H9 (cell line): ENCODE measurements around the gene VPS41. TPM values are rescaled to one million over a fixed set of nuclear protein-coding genes. Genes with fewer than 3 reads are reported as not detected.

ENCODE experiments used
- DNase-seq: peaks from one replicate; pipeline ENCODE4 v3.0.0-alpha.2; 2017
- H2AFZ ChIP-seq: one replicate; pipeline ENCODE4 v1.6.1; 2013; ENCODE audit warnings: mild to moderate bottlenecking, low read length, control low read depth, moderate library complexity
- H2AK5ac ChIP-seq: 2 replicates; pipeline ENCODE4 v1.6.1; 2013; ENCODE audit warnings: low read length, control low read depth, mixed read lengths; ENCODE audit not compliant: insufficient read length
- H2BK120ac ChIP-seq: one replicate; pipeline ENCODE4 v1.6.1; 2013; ENCODE audit warnings: low read depth, mild to moderate bottlenecking, low read length, control low read depth, inconsistent platforms; ENCODE audit not compliant: poor library complexity, severe bottlenecking
- H2BK12ac ChIP-seq: 2 replicates; pipeline ENCODE4 v1.6.1; 2013; ENCODE audit warnings: low read length, control low read depth, mixed read lengths, low read depth; ENCODE audit not compliant: insufficient read length
- H2BK15ac ChIP-seq: 2 replicates; pipeline ENCODE4 v1.6.1; 2013; ENCODE audit warnings: low read depth, low read length, control low read depth
- H2BK20ac ChIP-seq: one replicate; pipeline ENCODE4 v1.6.1; 2013; ENCODE audit warnings: low read depth, mild to moderate bottlenecking, low read length, control low read depth, inconsistent platforms; ENCODE audit not compliant: poor library complexity, severe bottlenecking
- H2BK5ac ChIP-seq: 2 replicates; pipeline ENCODE4 v1.6.1; 2013; ENCODE audit warnings: low read length, control low read depth, mixed read lengths; ENCODE audit not compliant: insufficient read length
- H3K14ac ChIP-seq: 2 replicates; pipeline ENCODE4 v1.6.1; 2013; ENCODE audit warnings: low read length, control low read depth; ENCODE audit not compliant: insufficient read depth
- H3K18ac ChIP-seq: 2 replicates; pipeline ENCODE4 v1.6.1; 2013; ENCODE audit warnings: low read depth, mild to moderate bottlenecking, mixed read lengths, low read length, control low read depth; ENCODE audit not compliant: insufficient read length
- H3K23ac ChIP-seq: 2 replicates; pipeline ENCODE4 v1.6.1; 2013; ENCODE audit warnings: low read length, control low read depth, mixed read lengths, low read depth; ENCODE audit not compliant: insufficient read length
- H3K23me2 ChIP-seq: 2 replicates; pipeline ENCODE4 v1.6.1; 2013; ENCODE audit warnings: low read depth, mild to moderate bottlenecking, mixed read lengths, low read length, control low read depth; ENCODE audit not compliant: insufficient read length, poor library complexity, severe bottlenecking
- H3K27ac ChIP-seq: 2 replicates; pipeline ENCODE4 v1.5.1; 2013; ENCODE audit warnings: low read length, control low read depth, mixed read lengths, low read depth; ENCODE audit not compliant: insufficient read length
- H3K27me3 ChIP-seq: 2 replicates; pipeline ENCODE4 v1.6.1; 2013; ENCODE audit warnings: low read length, control low read depth, inconsistent platforms; ENCODE audit not compliant: insufficient read depth
- H3K4ac ChIP-seq: 2 replicates; pipeline ENCODE4 v1.6.1; 2013; ENCODE audit warnings: low read depth, mild to moderate bottlenecking, control low read depth, inconsistent platforms, low read length, moderate library complexity
- H3K4me1 ChIP-seq: 2 replicates; pipeline ENCODE4 v1.6.1; 2013; ENCODE audit warnings: low read length, control low read depth, inconsistent platforms; ENCODE audit not compliant: insufficient read depth
- H3K4me2 ChIP-seq: 2 replicates; pipeline ENCODE4 v1.6.1; 2013; ENCODE audit warnings: low read length, control low read depth, mixed read lengths; ENCODE audit not compliant: insufficient read length, insufficient read depth
- H3K56ac ChIP-seq: 2 replicates; pipeline ENCODE4 v1.6.1; 2013; ENCODE audit warnings: low read depth, mild to moderate bottlenecking, mixed read lengths, low read length, control low read depth; ENCODE audit not compliant: insufficient read length
- H3K79me1 ChIP-seq: 2 replicates; pipeline ENCODE4 v1.6.1; 2013; ENCODE audit warnings: low read depth, mild to moderate bottlenecking, moderate library complexity, low read length, control low read depth, inconsistent platforms; ENCODE audit not compliant: insufficient read depth, poor library complexity, severe bottlenecking
- H3K79me2 ChIP-seq: 2 replicates; pipeline ENCODE4 v1.6.1; 2013; ENCODE audit warnings: low read length, control low read depth, inconsistent platforms; ENCODE audit not compliant: insufficient read depth
- H3K9ac ChIP-seq: 2 replicates; pipeline ENCODE4 v1.6.1; 2013; ENCODE audit warnings: low read length, control low read depth, mixed read lengths; ENCODE audit not compliant: insufficient read length; ENCODE audit errors: extremely low read depth
- H3K9me3 ChIP-seq: one replicate; pipeline ENCODE4 v1.6.1; 2013; ENCODE audit warnings: low read depth, low read length, inconsistent platforms; ENCODE audit not compliant: control insufficient read depth
- H3T11ph ChIP-seq: one replicate; pipeline ENCODE4 v1.6.1; 2013; ENCODE audit warnings: mild to moderate bottlenecking, low read length, control low read depth, inconsistent platforms
- H4K20me1 ChIP-seq: one replicate; pipeline ENCODE4 v1.6.1; 2013; ENCODE audit not compliant: control insufficient read depth, insufficient read length, insufficient read depth
- H4K5ac ChIP-seq: 2 replicates; pipeline ENCODE4 v1.6.1; 2013; ENCODE audit warnings: low read depth, mild to moderate bottlenecking, mixed read lengths, low read length, control low read depth; ENCODE audit not compliant: insufficient read length
- H4K8ac ChIP-seq: replicated peaks from 2 replicates; pipeline ENCODE4 v1.6.1; 2013; ENCODE audit warnings: low read length, control low read depth, mixed read lengths, low read depth; ENCODE audit not compliant: insufficient read length
- H4K91ac ChIP-seq: 2 replicates; pipeline ENCODE4 v1.6.1; 2013; ENCODE audit warnings: low read depth, mild to moderate bottlenecking, moderate library complexity, mixed read lengths, low read length, control low read depth; ENCODE audit not compliant: insufficient read length
- H3K27ac Mint-ChIP-seq, 3 experiments: 2 replicates in 2 of 3; 3 replicates in 1 of 3; pipeline ENCODE4 v1.8.0; 2020 to 2021; ENCODE audit warnings: mixed read lengths in 3 of 3, mild to moderate bottlenecking in 1 of 3, moderate library complexity in 1 of 3
- H3K27me3 Mint-ChIP-seq: 2 replicates; pipeline ENCODE4 v1.8.0; 2021; ENCODE audit warnings: low read depth, mild to moderate bottlenecking, moderate library complexity, mixed read lengths
- H3K36me3 Mint-ChIP-seq, 3 experiments: 2 replicates in 2 of 3; 3 replicates in 1 of 3; pipeline ENCODE4 v1.8.0; 2020 to 2021; ENCODE audit warnings: low read depth in 3 of 3, mixed read lengths in 3 of 3; ENCODE audit not compliant: insufficient read depth in 1 of 3
- H3K4me1 Mint-ChIP-seq, 2 experiments: 2 replicates each; pipeline ENCODE4 v1.8.0; 2020; ENCODE audit warnings: mixed read lengths in 2 of 2
- H3K4me3 Mint-ChIP-seq, 2 experiments: 2 replicates in 1 of 2; 3 replicates in 1 of 2; pipeline ENCODE4 v1.8.0; 2020 to 2021; ENCODE audit warnings: mild to moderate bottlenecking in 2 of 2, mixed read lengths in 2 of 2, moderate library complexity in 1 of 2
- H3K9me3 Mint-ChIP-seq, 2 experiments: 2 replicates in 1 of 2; 3 replicates in 1 of 2; pipeline ENCODE4 v1.8.0; 2020; ENCODE audit warnings: mild to moderate bottlenecking in 2 of 2, mixed read lengths in 2 of 2, moderate library complexity in 1 of 2
- whole genome bisulfite sequencing: extraction: QIAGEN DNeasy Blood & Tissue Kit; methylation state at CpG from one replicate; pipeline ENCODE4 v1.1.7; 2013; ENCODE audit warnings: missing lambda C conversion rate, low lambda C conversion rate, mixed read lengths; ENCODE audit not compliant: insufficient read length; ENCODE audit errors: extremely low coverage; 5-methylcytosine and 5-hydroxymethylcytosine counted together
- total RNA-seq: library from RNA; stranded (reverse); gene quantifications from 2 replicates; pipeline ENCODE4 v1.2.1, GENCODE V29; 2021
- TF ChIP-seq, protein P1 (sequence below): fragments of 200-600 bp; sonication (generic); conservative IDR thresholded peaks from 3 replicates; pipeline ENCODE4 v1.8.0; 2021; ENCODE audit warnings: antibody characterized with exemption, mild to moderate bottlenecking

VPS41 gene
- total RNA-seq, 1 experiment from 2014 or later = 49.3 TPM

DNA sequence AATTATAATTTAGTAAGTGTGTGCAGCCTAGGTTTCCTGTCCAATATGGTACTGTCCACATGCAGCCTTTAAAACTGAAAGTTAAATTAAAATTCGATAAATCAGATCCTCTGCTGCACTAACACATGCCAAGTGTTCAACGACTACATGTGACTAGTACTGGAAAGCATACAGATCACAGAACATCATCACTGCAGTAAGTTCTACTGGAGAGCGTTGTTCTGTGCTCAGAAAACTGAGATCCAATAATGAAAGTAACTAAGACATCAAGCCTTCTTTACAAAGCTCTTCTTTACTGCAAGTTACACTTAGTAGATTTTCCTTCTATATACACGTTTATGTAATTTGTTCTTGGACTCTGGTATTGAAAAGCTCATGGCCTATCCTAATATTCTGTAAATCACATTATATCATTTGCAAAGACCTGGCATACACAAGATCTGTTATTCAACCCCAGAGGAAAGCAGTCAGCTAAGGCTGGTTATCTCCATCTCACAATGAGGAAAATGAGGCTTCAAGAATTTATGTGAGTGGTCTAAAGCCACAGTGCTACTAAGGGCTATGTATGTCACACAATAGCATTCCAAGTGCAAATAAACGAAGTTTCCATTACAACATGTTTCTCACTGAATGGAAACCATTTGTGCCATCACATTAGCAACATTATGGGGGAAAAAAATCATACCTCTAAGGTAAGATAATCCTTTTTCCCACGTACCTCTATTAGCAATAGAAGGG, 77.6 kb downstream of the VPS41 start:
- H3K18ac ChIP-seq = no peak overlapping the region
- no peak overlapping the region for H3K9ac ChIP-seq
- H3K23ac ChIP-seq = no peak overlapping the region
- H3K9me3 ChIP-seq = no peaks in the 10 kb centered on the region
- no peaks in the 10 kb centered on the region for H3K79me1 ChIP-seq
- H2AFZ ChIP-seq = no peak overlapping the region
- TF ChIP-seq, protein P1, sequence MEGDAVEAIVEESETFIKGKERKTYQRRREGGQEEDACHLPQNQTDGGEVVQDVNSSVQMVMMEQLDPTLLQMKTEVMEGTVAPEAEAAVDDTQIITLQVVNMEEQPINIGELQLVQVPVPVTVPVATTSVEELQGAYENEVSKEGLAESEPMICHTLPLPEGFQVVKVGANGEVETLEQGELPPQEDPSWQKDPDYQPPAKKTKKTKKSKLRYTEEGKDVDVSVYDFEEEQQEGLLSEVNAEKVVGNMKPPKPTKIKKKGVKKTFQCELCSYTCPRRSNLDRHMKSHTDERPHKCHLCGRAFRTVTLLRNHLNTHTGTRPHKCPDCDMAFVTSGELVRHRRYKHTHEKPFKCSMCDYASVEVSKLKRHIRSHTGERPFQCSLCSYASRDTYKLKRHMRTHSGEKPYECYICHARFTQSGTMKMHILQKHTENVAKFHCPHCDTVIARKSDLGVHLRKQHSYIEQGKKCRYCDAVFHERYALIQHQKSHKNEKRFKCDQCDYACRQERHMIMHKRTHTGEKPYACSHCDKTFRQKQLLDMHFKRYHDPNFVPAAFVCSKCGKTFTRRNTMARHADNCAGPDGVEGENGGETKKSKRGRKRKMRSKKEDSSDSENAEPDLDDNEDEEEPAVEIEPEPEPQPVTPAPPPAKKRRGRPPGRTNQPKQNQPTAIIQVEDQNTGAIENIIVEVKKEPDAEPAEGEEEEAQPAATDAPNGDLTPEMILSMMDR = no peak
- H3K4me2 ChIP-seq = no peak overlapping the region
- H3K4me1 Mint-ChIP-seq = peaks cover 7 to 10% of the 10 kb centered on the region in 2 experiments
- no peak overlapping the region for H3K14ac ChIP-seq
- H2BK15ac ChIP-seq = no peak overlapping the region
- H4K91ac ChIP-seq = no peak overlapping the region
- H3K27me3 Mint-ChIP-seq = no peaks in the 10 kb centered on the region
- no peaks in the 10 kb centered on the region for H4K20me1 ChIP-seq
- H3K4ac ChIP-seq = no peak overlapping the region
- H2BK5ac ChIP-seq = no peak overlapping the region
- no peak overlapping the region for H4K8ac ChIP-seq
- H2BK20ac ChIP-seq = no peak overlapping the region
- H3K27ac ChIP-seq = no peak overlapping the region
- H2BK12ac ChIP-seq = no peak overlapping the region
- H3K9me3 Mint-ChIP-seq = no peaks in the 10 kb centered on the region
- H3K56ac ChIP-seq = no peak overlapping the region
- no CpG with 5 or more reads among the region's 6 CpGs for WGBS
- H3K27ac Mint-ChIP-seq = no peak overlapping the region; a peak in 1 of 7 replicates
- H3K79me2 ChIP-seq = no peaks in the 10 kb centered on the region
- H3K4me3 Mint-ChIP-seq = no peak overlapping the region
- H3K27me3 ChIP-seq = no peaks in the 10 kb centered on the region
- no peak overlapping the region for H2BK120ac ChIP-seq
- H3K36me3 Mint-ChIP-seq = no peaks in the 10 kb centered on the region
- H3T11ph ChIP-seq = no peak overlapping the region
- H3K4me1 ChIP-seq = no peaks in the 10 kb centered on the region
- no peak overlapping the region for H2AK5ac ChIP-seq
- H4K5ac ChIP-seq = no peak overlapping the region
- no peaks in the 10 kb centered on the region for H3K23me2 ChIP-seq
- DNase-seq = no peak
